DND-41 (cell line): Measurements from ENCODE around the gene UBE2K.

Experiments
- ATAC-seq: fragments of 200-7000 bp; cut with Tn5 transposase; 3 replicates; pipeline ENCODE4 v1.9.1; 2021; ENCODE audit warnings: low read depth; ENCODE audit not compliant: insufficient read depth
- DNase-seq: peaks from one replicate; pipeline ENCODE4 v3.0.0-alpha.2; 2020
- H2AFZ ChIP-seq: 2 replicates; pipeline ENCODE4 v1.6.0; 2012; ENCODE audit warnings: low read depth, low read length
- H3K27ac ChIP-seq: 2 replicates; pipeline ENCODE4 v1.5.1; 2012; ENCODE audit warnings: low read length, inconsistent platforms
- H3K27me3 ChIP-seq: fragments of 200-600 bp; sonication (generic); 2 replicates; pipeline ENCODE4 v1.6.0; 2012; ENCODE audit warnings: low read length, mild to moderate bottlenecking, inconsistent platforms; ENCODE audit not compliant: insufficient read depth, poor library complexity
- H3K36me3 ChIP-seq: 2 replicates; pipeline ENCODE4 v1.5.1; 2012; ENCODE audit warnings: low read length, inconsistent platforms; ENCODE audit not compliant: insufficient read depth
- H3K4me1 ChIP-seq: 2 replicates; pipeline ENCODE4 v1.5.1; 2012; ENCODE audit warnings: mild to moderate bottlenecking, low read length; ENCODE audit not compliant: insufficient read depth
- H3K4me2 ChIP-seq: 2 replicates; pipeline ENCODE4 v1.6.0; 2012; ENCODE audit warnings: mild to moderate bottlenecking, moderate library complexity, low read length, inconsistent platforms; ENCODE audit not compliant: insufficient read depth
- H3K4me3 ChIP-seq, 2 experiments: fragments of 200-600 bp in 1 of 2; shearing (Covaris generic) in 1 of 2; 2 replicates each; pipeline ENCODE4 v1.5.1; 2012 to 2016; ENCODE audit warnings: inconsistent platforms in 2 of 2, low read length in 2 of 2, mild to moderate bottlenecking in 2 of 2, low read depth in 1 of 2, moderate library complexity in 1 of 2
- H3K79me2 ChIP-seq: 2 replicates; pipeline ENCODE4 v1.6.0; 2012; ENCODE audit warnings: low read length, inconsistent platforms; ENCODE audit not compliant: insufficient read depth
- H3K9ac ChIP-seq: 2 replicates; pipeline ENCODE4 v1.6.0; 2012; ENCODE audit warnings: low read depth, mild to moderate bottlenecking, inconsistent platforms, low read length, moderate library complexity
- H3K9me3 ChIP-seq: 2 replicates; pipeline ENCODE4 v1.5.1; 2012; ENCODE audit warnings: low read length, moderate library complexity, mild to moderate bottlenecking, inconsistent platforms; ENCODE audit not compliant: insufficient read depth, severe bottlenecking
- H4K20me1 ChIP-seq: 2 replicates; pipeline ENCODE4 v1.6.0; 2012; ENCODE audit warnings: low read length; ENCODE audit not compliant: insufficient read depth
- EZH2 ChIP-seq: IDR thresholded peaks from 3 replicates; pipeline ENCODE4 v1.6.1; 2012; ENCODE audit warnings: borderline replicate concordance, low read depth, mild to moderate bottlenecking, moderate library complexity, low read length, inconsistent platforms; ENCODE audit not compliant: severe bottlenecking
- TF ChIP-seq, protein P1 (sequence below): IDR thresholded peaks from 2 replicates; pipeline ENCODE4 v1.5.1; 2012; ENCODE audit warnings: borderline replicate concordance, low read length, moderate library complexity, mild to moderate bottlenecking; ENCODE audit not compliant: poor library complexity, severe bottlenecking; ENCODE audit errors: extremely low read depth

UBE2K gene

DNA sequence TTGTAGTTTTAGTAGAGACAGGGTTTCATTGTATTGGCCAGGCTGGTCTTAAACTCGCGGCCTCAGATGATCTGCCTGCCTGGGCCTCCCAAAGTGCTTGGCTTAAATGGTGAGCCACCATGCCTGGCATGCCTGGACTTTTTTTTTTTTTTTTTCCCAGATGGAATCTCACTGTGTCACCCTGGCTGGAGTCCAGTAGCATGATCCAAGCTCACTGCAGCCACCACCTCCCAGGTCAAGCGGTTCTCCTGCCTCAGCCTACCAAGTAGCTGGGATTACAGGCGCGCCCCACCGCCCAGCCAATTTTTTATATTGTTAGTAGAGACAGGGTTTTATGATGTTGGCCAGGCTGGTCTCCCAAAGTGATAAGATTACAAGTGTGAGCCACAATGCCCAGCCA is 8.4 kb downstream of the UBE2K start:
- H3K27me3 ChIP-seq: no peaks in the 10 kb centered on the region
- TF ChIP-seq EZH2: no peak
- TF ChIP-seq, protein P1, sequence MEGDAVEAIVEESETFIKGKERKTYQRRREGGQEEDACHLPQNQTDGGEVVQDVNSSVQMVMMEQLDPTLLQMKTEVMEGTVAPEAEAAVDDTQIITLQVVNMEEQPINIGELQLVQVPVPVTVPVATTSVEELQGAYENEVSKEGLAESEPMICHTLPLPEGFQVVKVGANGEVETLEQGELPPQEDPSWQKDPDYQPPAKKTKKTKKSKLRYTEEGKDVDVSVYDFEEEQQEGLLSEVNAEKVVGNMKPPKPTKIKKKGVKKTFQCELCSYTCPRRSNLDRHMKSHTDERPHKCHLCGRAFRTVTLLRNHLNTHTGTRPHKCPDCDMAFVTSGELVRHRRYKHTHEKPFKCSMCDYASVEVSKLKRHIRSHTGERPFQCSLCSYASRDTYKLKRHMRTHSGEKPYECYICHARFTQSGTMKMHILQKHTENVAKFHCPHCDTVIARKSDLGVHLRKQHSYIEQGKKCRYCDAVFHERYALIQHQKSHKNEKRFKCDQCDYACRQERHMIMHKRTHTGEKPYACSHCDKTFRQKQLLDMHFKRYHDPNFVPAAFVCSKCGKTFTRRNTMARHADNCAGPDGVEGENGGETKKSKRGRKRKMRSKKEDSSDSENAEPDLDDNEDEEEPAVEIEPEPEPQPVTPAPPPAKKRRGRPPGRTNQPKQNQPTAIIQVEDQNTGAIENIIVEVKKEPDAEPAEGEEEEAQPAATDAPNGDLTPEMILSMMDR: no peak
- H3K36me3 ChIP-seq: peaks cover 17% of the 10 kb centered on the region
- no peak overlapping the region for H3K27ac ChIP-seq
- H4K20me1 ChIP-seq: peaks cover 67% of the 10 kb centered on the region
- H3K4me3 ChIP-seq: no peak overlapping the region
- no peak overlapping the region for H3K4me2 ChIP-seq
- no peak for DNase-seq
- H3K9me3 ChIP-seq: no peaks in the 10 kb centered on the region
- H3K9ac ChIP-seq: no peak overlapping the region
- H2AFZ ChIP-seq: no peak overlapping the region
- H3K79me2 ChIP-seq: peaks cover 99% of the 10 kb centered on the region
- no peak for ATAC-seq
- H3K4me1 ChIP-seq: peaks cover 5% of the 10 kb centered on the region; the same call in 1 of the 2 replicates

DNA sequence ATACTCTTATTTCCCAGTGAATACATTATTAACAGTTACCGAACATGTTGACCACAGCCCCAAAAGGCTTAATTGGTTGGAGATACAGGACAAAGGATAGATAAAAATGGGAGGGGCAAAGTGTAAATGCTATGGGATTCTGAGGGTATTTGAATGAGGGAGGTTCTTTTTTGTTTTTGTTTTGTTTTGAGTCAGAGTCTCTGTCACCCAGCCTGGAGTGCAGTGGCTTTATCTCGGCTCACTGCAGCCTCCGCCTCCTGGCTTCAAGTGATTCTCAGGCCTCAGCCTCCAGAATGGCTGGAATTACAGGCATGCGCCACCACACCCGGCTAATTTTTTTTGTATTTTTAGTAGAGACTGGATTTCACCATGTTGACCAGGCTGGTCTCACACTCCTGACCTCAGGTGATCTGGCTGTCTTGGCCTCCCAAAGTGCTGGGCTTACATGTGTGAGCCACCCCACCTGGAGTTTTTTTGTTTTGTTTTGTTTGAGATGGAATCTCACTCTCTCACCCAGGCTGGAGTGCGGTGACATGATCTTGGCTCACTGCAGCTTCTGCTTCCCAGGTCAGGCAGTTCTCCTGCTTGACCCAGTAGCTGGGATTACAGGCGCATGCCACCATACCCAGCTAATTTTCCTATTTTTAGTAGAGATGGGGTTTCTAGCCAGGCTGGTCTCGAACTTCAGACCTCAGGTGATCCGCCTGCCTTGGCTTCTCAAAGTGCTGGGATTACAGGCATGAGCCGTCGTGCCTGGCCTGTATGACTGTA is 9.0 kb downstream of the UBE2K start:
- no peaks in the 10 kb centered on the region for H3K9me3 ChIP-seq
- H2AFZ ChIP-seq: no peak overlapping the region
- H4K20me1 ChIP-seq: peaks cover 66% of the 10 kb centered on the region
- peaks cover 17% of the 10 kb centered on the region for H3K36me3 ChIP-seq
- no peak overlapping the region for H3K27ac ChIP-seq
- TF ChIP-seq, protein P1: no peak
- no peak for TF ChIP-seq EZH2
- H3K9ac ChIP-seq: no peak overlapping the region
- DNase-seq (no peak), ATAC-seq (no peak)
- H3K4me2 ChIP-seq: no peak overlapping the region
- peaks cover 5% of the 10 kb centered on the region; the same call in 1 of the 2 replicates for H3K4me1 ChIP-seq
- H3K79me2 ChIP-seq: peaks cover 99% of the 10 kb centered on the region
- no peaks in the 10 kb centered on the region for H3K27me3 ChIP-seq
- H3K4me3 ChIP-seq: no peak overlapping the region

DNA sequence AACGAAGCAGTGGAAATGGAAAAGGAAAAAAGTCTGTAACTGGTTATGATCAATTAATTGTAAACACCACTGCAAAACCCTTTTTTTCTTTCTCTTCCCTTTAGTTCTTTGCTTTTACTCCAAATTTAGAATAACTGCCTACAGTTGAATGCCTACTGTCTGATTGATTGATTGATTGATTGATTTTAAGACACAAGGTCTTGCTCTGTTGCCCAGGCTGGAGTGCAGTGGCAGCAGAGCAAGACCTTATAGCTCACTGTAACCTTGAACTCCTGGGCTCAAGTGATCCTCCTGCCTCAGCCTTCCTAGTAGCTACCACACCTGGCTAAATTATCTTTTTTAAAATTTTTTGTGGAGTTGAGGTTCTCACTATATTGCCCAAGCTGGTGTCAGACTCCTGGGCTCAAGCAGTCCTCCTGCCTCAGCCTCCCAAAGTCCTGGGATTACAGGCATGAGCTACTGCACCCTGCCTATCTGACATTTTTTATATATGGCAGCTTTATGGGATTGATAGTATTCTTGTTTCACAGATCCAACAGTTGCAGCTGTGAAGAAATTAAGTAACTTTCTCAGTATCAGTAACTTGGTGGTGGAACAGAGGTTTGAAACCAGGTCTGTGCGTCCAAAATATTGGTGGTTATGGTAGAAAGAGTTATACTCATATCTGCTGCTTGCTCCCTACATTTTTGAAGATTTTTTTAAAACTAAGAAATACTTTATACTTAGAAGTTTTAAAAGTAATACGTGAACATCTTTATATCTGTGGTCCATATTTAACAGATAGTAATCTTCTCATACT is 12.4 kb downstream of the UBE2K start:
- no peaks in the 10 kb centered on the region for H3K27me3 ChIP-seq
- no peak overlapping the region for H3K4me3 ChIP-seq
- DNase-seq (no peak), ATAC-seq (no peak)
- H3K4me2 ChIP-seq: no peak overlapping the region
- H2AFZ ChIP-seq: no peak overlapping the region
- peaks cover 96% of the 10 kb centered on the region for H3K79me2 ChIP-seq
- TF ChIP-seq, protein P1: no peak
- TF ChIP-seq EZH2: no peak
- H4K20me1 ChIP-seq: peaks cover 55% of the 10 kb centered on the region
- H3K27ac ChIP-seq: no peak overlapping the region
- H3K4me1 ChIP-seq: no peaks in the 10 kb centered on the region
- H3K36me3 ChIP-seq: peaks cover 13% of the 10 kb centered on the region
- no peak overlapping the region for H3K9ac ChIP-seq
- no peaks in the 10 kb centered on the region for H3K9me3 ChIP-seq
